HCT116 (cell line): ENCODE results near the gene PCYT1A. TPM values are rescaled to one million over a fixed set of nuclear protein-coding genes. Genes with fewer than 3 reads are reported as not detected.

Experiments used
- ATAC-seq: fragments of 200-7000 bp; cut with Tn5 transposase; 2 replicates; pipeline ENCODE4 v1.9.1; 2020; ENCODE audit warnings: mild to moderate bottlenecking, moderate library complexity
- BruUV-seq: library from RNA; stranded (reverse); fragments of 400-500 nt; replicated peaks from 2 replicates; lab custom pipeline; 2021; lab: Mats Ljungman, UMichigan
- CTCF ChIA-PET: fragments of 300-600 bp; sonication (Branson Sonifier 250); formaldehyde crosslinking; loops from one replicate; lab custom pipeline; 2021; ENCODE audit warnings: antibody characterized with exemption; lab: Charles Lee
- POLR2A ChIA-PET: fragments of 300-600, 350-600 bp; sonication (Branson Sonifier 250); formaldehyde crosslinking; loops from one replicate; lab custom pipeline; 2021; ENCODE audit warnings: antibody characterized with exemption; lab: Charles Lee
- RAD21 ChIA-PET, 2 experiments: fragments of 300-600 bp; sonication (Branson Sonifier 250); formaldehyde crosslinking; loops; one replicate each; lab custom pipeline; 2023; ENCODE audit warnings: low total read pairs in 2 of 2; ENCODE audit not compliant: uncharacterized antibody in 2 of 2, unreplicated experiment in 2 of 2, low non-redundant PET in 1 of 2; lab: Charles Lee
- DNase-seq: peaks from one replicate; pipeline ENCODE4 v3.0.0-alpha.2; 2010; ENCODE audit warnings: low read depth, low spot score
- H2AFZ ChIP-seq: fragments of 200-600 bp; shearing (Covaris generic), sonication (generic); 2 replicates; pipeline ENCODE4 v1.6.1; 2017; ENCODE audit warnings: low read depth, mixed run types, mixed read lengths, antibody characterized with exemption, low read length; ENCODE audit not compliant: poor library complexity, severe bottlenecking
- H3K27ac ChIP-seq: 2 replicates; pipeline ENCODE4 v1.5.1; 2012; ENCODE audit warnings: low read depth, low read length
- H3K27me3 ChIP-seq: fragments of 200-600 bp; sonication (generic); 2 replicates; pipeline ENCODE4 v1.6.1; 2016; ENCODE audit warnings: mixed run types, low read length, mixed read lengths; ENCODE audit not compliant: insufficient read depth
- H3K36me3 ChIP-seq, 2 experiments: fragments of 200-500 bp in 1 of 2; fragments of 200-600 bp in 1 of 2; sonication (Bioruptor generic) in 1 of 2; sonication (generic) in 1 of 2; 2 replicates each; pipeline versions ENCODE4 v1.5.1 to v1.6.1; 2014 to 2016; ENCODE audit warnings: low read length in 2 of 2, inconsistent platforms in 1 of 2, mixed read lengths in 1 of 2, mixed run types in 1 of 2; ENCODE audit not compliant: insufficient read depth in 2 of 2, control insufficient read depth in 1 of 2
- H3K4me1 ChIP-seq, 2 experiments: fragments of 200-600 bp in 1 of 2; sonication (generic) in 1 of 2; 2 replicates each; pipeline versions ENCODE4 v1.5.1 to v1.6.1; 2012 to 2017; ENCODE audit warnings: low read length in 2 of 2, inconsistent platforms in 1 of 2, mild to moderate bottlenecking in 1 of 2, mixed read lengths in 1 of 2, mixed run types in 1 of 2, moderate library complexity in 1 of 2; ENCODE audit not compliant: insufficient read depth in 2 of 2, control insufficient read depth in 1 of 2
- H3K4me2 ChIP-seq: fragments of 200-600 bp; sonication (generic); 2 replicates; pipeline ENCODE4 v1.6.1; 2017; ENCODE audit warnings: mixed run types, low read length, mixed read lengths
- H3K4me3 ChIP-seq, 2 experiments: fragments of 200-600 bp in 1 of 2; sonication (generic) in 1 of 2; replicated peaks in 1 of 2; 2 replicates each; pipeline ENCODE4 v1.5.1; 2011 to 2016; ENCODE audit warnings: low read length in 2 of 2, control low read depth in 1 of 2, low read depth in 1 of 2, mild to moderate bottlenecking in 1 of 2, mixed read lengths in 1 of 2, mixed run types in 1 of 2
- H3K79me2 ChIP-seq: fragments of 200-600 bp; sonication (generic); 2 replicates; pipeline ENCODE4 v1.6.1; 2017; ENCODE audit warnings: mild to moderate bottlenecking, mixed run types, low read length, moderate library complexity, mixed read lengths; ENCODE audit not compliant: insufficient read depth
- H3K9ac ChIP-seq: fragments of 200-600 bp; sonication (generic); 2 replicates; pipeline ENCODE4 v1.6.1; 2016; ENCODE audit warnings: low read length, mixed read lengths
- H3K9me2 ChIP-seq: fragments of 200-600 bp; sonication (generic), shearing (Covaris generic); 2 replicates; pipeline ENCODE4 v1.6.1; 2017; ENCODE audit warnings: mixed run types, mild to moderate bottlenecking, moderate library complexity; ENCODE audit not compliant: insufficient read depth
- H3K9me3 ChIP-seq, 2 experiments: fragments of 200-500 bp in 1 of 2; fragments of 200-600 bp in 1 of 2; sonication (Bioruptor generic) in 1 of 2; sonication (generic) in 1 of 2; 2 replicates each; pipeline ENCODE4 v1.6.1; 2014 to 2017; ENCODE audit warnings: low read length in 2 of 2, mixed read lengths in 2 of 2, inconsistent platforms in 1 of 2, low read depth in 1 of 2, mild to moderate bottlenecking in 1 of 2, mixed run types in 1 of 2, moderate library complexity in 1 of 2; ENCODE audit not compliant: control insufficient read depth in 1 of 2, insufficient read depth in 1 of 2
- H4K20me1 ChIP-seq: fragments of 200-600 bp; sonication (generic), shearing (Covaris generic); 2 replicates; pipeline ENCODE4 v1.6.1; 2017; ENCODE audit warnings: mixed run types, mild to moderate bottlenecking, moderate library complexity; ENCODE audit not compliant: insufficient read depth
- ATF3 ChIP-seq: IDR thresholded peaks from 2 replicates; pipeline ENCODE4 v1.6.1; 2012
- CBX3 ChIP-seq: IDR thresholded peaks from 2 replicates; pipeline ENCODE4 v1.6.1; 2012; ENCODE audit warnings: low read depth
- CEBPB ChIP-seq: IDR thresholded peaks from 2 replicates; pipeline ENCODE4 v1.6.1; 2012; ENCODE audit warnings: low read depth
- CTCF ChIP-seq, 3 experiments: fragments of 200-600 bp in 1 of 3; sonication (generic) in 1 of 3; IDR thresholded peaks in 2 of 3; conservative IDR thresholded peaks in 1 of 3; 2 replicates each; pipeline ENCODE4 v1.5.1; 2012 to 2017; ENCODE audit warnings: low read depth in 2 of 3, low read length in 2 of 3, antibody characterized with exemption in 1 of 3, borderline replicate concordance in 1 of 3, control low read depth in 1 of 3, mild to moderate bottlenecking in 1 of 3, mixed read lengths in 1 of 3, mixed run types in 1 of 3, moderate library complexity in 1 of 3; ENCODE audit not compliant: insufficient read depth in 1 of 3
- EGR1 ChIP-seq: IDR thresholded peaks from 2 replicates; pipeline ENCODE4 v1.6.1; 2012; ENCODE audit warnings: low read depth
- ELF1 ChIP-seq: IDR thresholded peaks from 2 replicates; pipeline ENCODE4 v1.6.1; 2012; ENCODE audit warnings: low read depth, borderline replicate concordance
- EZH2 ChIP-seq: fragments of 200-600 bp; sonication (generic); IDR thresholded peaks from 2 replicates; pipeline ENCODE4 v1.6.1; 2017; ENCODE audit warnings: antibody characterized with exemption, mixed run types
- FOSL1 ChIP-seq: IDR thresholded peaks from 2 replicates; pipeline ENCODE4 v1.6.1; 2012; ENCODE audit warnings: low read depth
- JUND ChIP-seq: IDR thresholded peaks from 2 replicates; pipeline ENCODE4 v1.6.1; 2012
- POLR2A ChIP-seq: IDR thresholded peaks from 2 replicates; pipeline ENCODE4 v1.7.0; 2011; ENCODE audit warnings: borderline replicate concordance; ENCODE audit not compliant: insufficient read depth, insufficient read length; ENCODE audit errors: extremely low read depth
- POLR2AphosphoS5 ChIP-seq: IDR thresholded peaks from 2 replicates; pipeline ENCODE4 v1.6.1; 2011; ENCODE audit warnings: mild to moderate bottlenecking, low read depth, low read length, moderate library complexity
- RAD21 ChIP-seq: IDR thresholded peaks from 2 replicates; pipeline ENCODE4 v1.6.1; 2012; ENCODE audit warnings: low read depth, mild to moderate bottlenecking
- SRF ChIP-seq: IDR thresholded peaks from 2 replicates; pipeline ENCODE4 v1.6.1; 2012; ENCODE audit warnings: low read depth
- TCF7L2 ChIP-seq: IDR thresholded peaks from 2 replicates; pipeline ENCODE4 v1.7.0; 2011; ENCODE audit warnings: borderline replicate concordance, inconsistent platforms; ENCODE audit not compliant: insufficient read depth, insufficient read length; ENCODE audit errors: extremely low read depth
- YY1 ChIP-seq: IDR thresholded peaks from 2 replicates; pipeline ENCODE4 v1.6.1; 2011; ENCODE audit warnings: low read length, low read depth, moderate library complexity, mild to moderate bottlenecking; ENCODE audit not compliant: insufficient replicate concordance; ENCODE audit errors: extremely low read depth
- ZFX ChIP-seq: fragments of 450-650 bp; IDR thresholded peaks from 2 replicates; pipeline ENCODE4 v1.6.1; 2017
- ZNF274 ChIP-seq: fragments of 200-500 bp; sonication (Bioruptor generic); IDR thresholded peaks from 2 replicates; pipeline ENCODE4 v1.6.1; 2014; ENCODE audit warnings: mild to moderate bottlenecking, low read depth, low read length, inconsistent platforms
- intact Hi-C: fragments of 100-400 bp; cut with micrococcal nuclease; formaldehyde crosslinking; loops from 2 replicates; pipeline ENCODE4 v1.10.0; 2022
- total RNA-seq: library from RNA; stranded (reverse); gene quantifications from one replicate; pipeline ENCODE4 v1.2.1, GENCODE V29; 2021; ENCODE audit not compliant: unreplicated experiment
- TF ChIP-seq, protein P1 (sequence below): IDR thresholded peaks from 2 replicates; pipeline ENCODE4 v1.6.1; 2011; ENCODE audit warnings: mild to moderate bottlenecking, low read length, moderate library complexity; ENCODE audit not compliant: insufficient replicate concordance; ENCODE audit errors: extremely low read depth
- TF ChIP-seq, protein P2 (sequence below): IDR thresholded peaks from 2 replicates; pipeline ENCODE4 v1.6.1; 2012; ENCODE audit warnings: low read depth
- TF ChIP-seq, protein P3 (sequence below): IDR thresholded peaks from 2 replicates; pipeline ENCODE4 v1.6.1; 2012

PCYT1A gene
- total RNA-seq, 1 experiment from 2014 or later: 32.1 TPM

DNA sequence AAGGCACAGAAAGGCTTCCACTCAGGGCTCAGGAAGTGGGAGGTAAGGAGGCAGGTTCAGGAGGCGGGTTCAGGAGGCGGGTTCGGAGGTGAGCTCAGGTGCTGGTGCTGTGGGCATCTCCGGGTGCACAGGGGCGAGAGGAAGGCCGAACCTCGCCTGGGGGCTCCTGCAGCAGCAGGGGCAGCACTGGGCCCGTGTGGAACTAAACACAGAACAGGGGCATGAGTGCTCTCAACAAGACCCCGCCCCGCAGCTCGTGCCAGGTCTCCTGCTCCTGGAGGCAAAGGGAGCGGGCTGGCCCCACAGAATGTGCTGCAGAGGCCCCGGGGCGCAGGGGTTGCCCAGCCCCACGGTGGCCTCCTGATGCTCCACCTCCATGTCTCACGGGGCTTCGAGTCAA lies 90.0 kb downstream of the PCYT1A start:
- H3K79me2 ChIP-seq: no peaks in the 10 kb centered on the region
- no peaks in the 10 kb centered on the region for H3K9me3 ChIP-seq
- no peaks in the 10 kb centered on the region for H3K27me3 ChIP-seq
- H3K9me2 ChIP-seq: no peaks in the 10 kb centered on the region
- no peak for TF ChIP-seq POLR2AphosphoS5
- TF ChIP-seq EGR1: no peak
- TF ChIP-seq CTCF (IDR thresholded peaks at IDR 0.05 in 2 of 3, conservative IDR thresholded peaks at IDR 0.05 in 1 of 3; ENCODE audit: borderline replicate concordance in 1 of 3, insufficient read depth in 1 of 3, low read depth in 2 of 3, low read length in 2 of 3): no peak
- no peak for TF ChIP-seq ZFX
- TF ChIP-seq CEBPB: no peak
- TF ChIP-seq YY1: no peak
- TF ChIP-seq ZNF274: no peak
- no peak for TF ChIP-seq JUND
- no peak for TF ChIP-seq EZH2
- TF ChIP-seq, protein P1, sequence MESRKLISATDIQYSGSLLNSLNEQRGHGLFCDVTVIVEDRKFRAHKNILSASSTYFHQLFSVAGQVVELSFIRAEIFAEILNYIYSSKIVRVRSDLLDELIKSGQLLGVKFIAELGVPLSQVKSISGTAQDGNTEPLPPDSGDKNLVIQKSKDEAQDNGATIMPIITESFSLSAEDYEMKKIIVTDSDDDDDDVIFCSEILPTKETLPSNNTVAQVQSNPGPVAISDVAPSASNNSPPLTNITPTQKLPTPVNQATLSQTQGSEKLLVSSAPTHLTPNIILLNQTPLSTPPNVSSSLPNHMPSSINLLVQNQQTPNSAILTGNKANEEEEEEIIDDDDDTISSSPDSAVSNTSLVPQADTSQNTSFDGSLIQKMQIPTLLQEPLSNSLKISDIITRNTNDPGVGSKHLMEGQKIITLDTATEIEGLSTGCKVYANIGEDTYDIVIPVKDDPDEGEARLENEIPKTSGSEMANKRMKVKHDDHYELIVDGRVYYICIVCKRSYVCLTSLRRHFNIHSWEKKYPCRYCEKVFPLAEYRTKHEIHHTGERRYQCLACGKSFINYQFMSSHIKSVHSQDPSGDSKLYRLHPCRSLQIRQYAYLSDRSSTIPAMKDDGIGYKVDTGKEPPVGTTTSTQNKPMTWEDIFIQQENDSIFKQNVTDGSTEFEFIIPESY: no peak
- no peak for TF ChIP-seq ELF1
- TF ChIP-seq CBX3: no peak
- no peak for TF ChIP-seq POLR2A
- no peak for TF ChIP-seq RAD21
- TF ChIP-seq, protein P2, sequence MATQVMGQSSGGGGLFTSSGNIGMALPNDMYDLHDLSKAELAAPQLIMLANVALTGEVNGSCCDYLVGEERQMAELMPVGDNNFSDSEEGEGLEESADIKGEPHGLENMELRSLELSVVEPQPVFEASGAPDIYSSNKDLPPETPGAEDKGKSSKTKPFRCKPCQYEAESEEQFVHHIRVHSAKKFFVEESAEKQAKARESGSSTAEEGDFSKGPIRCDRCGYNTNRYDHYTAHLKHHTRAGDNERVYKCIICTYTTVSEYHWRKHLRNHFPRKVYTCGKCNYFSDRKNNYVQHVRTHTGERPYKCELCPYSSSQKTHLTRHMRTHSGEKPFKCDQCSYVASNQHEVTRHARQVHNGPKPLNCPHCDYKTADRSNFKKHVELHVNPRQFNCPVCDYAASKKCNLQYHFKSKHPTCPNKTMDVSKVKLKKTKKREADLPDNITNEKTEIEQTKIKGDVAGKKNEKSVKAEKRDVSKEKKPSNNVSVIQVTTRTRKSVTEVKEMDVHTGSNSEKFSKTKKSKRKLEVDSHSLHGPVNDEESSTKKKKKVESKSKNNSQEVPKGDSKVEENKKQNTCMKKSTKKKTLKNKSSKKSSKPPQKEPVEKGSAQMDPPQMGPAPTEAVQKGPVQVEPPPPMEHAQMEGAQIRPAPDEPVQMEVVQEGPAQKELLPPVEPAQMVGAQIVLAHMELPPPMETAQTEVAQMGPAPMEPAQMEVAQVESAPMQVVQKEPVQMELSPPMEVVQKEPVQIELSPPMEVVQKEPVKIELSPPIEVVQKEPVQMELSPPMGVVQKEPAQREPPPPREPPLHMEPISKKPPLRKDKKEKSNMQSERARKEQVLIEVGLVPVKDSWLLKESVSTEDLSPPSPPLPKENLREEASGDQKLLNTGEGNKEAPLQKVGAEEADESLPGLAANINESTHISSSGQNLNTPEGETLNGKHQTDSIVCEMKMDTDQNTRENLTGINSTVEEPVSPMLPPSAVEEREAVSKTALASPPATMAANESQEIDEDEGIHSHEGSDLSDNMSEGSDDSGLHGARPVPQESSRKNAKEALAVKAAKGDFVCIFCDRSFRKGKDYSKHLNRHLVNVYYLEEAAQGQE: no peak
- TF ChIP-seq ATF3: no peak
- TF ChIP-seq, protein P3, sequence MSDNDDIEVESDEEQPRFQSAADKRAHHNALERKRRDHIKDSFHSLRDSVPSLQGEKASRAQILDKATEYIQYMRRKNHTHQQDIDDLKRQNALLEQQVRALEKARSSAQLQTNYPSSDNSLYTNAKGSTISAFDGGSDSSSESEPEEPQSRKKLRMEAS: no peak
- TF ChIP-seq FOSL1: no peak
- TF ChIP-seq SRF: no peak
- TF ChIP-seq TCF7L2: no peak
- TF ChIP-seq, all 23 proteins: peak for 0
- DNase-seq (no peak), ATAC-seq (no peak)
- Histone ChIP-seq H4K20me1 (no peaks in the 10 kb centered on the region), H3K27ac (no peak overlapping the region), H2AFZ (no peak overlapping the region), H3K36me3 (no peaks in the 10 kb centered on the region), H3K4me3 (no peak overlapping the region), H3K4me1 (no peaks in the 10 kb centered on the region; a peak in 1 of 4 replicates), H3K9ac (no peak overlapping the region), H3K4me2 (no peak overlapping the region)
- BruUV-seq: no TSS peak
- CTCF ChIA-PET: interaction anchor here (1.3 to 2.3 kb wide), 3 partner anchors 124 to 173 kb away, joined by 4 to 17 read pairs (median 7); no protein-coding TSS in a partner anchor
- POLR2A ChIA-PET: no interaction called here
- RAD21 ChIA-PET: no interaction called here
- intact Hi-C loops: no loop called here
